Measurements from ENCODE around the gene STUM. TPM values are rescaled to one million over a fixed set of nuclear protein-coding genes. Genes with fewer than 3 reads are reported as not detected.

Gene STUM
- total and polyA plus RNA-seq, 4 experiments from 2014 or later = 0.03 TPM; not detected in 3

GRCh38 chr1:226534098-226534497, 14.5 kb upstream of the STUM start:
- H3K27ac ChIP-seq (ENCODE audit: low read depth, low read length) = no peak overlapping the region
- no peak overlapping the region for H3K27ac Mint-ChIP-seq
- H3K4me1 ChIP-seq (ENCODE audit: insufficient read depth, low read length) = no peaks in the 10 kb centered on the region
- no peaks in the 10 kb centered on the region for H3K4me1 Mint-ChIP-seq
- ChIA-PET POLR2A (ENCODE audit: partially characterized antibody) (no interaction called here), CTCF (ENCODE audit: partially characterized antibody) (interaction anchor here (1.1 to 2.0 kb wide), 3 partner anchors 9 to 75 kb away, joined by 3 to 6 read pairs (median 5); partner anchors contain the start of gene STUM)
- no peaks in the 10 kb centered on the region for H3K36me3 ChIP-seq (ENCODE audit: insufficient read depth, low read length)
- H3K27me3 ChIP-seq (ENCODE audit: insufficient read depth, low read length) = no peaks in the 10 kb centered on the region
- intact Hi-C loops (cut with micrococcal nuclease) = no loop called here
- no peaks in the 10 kb centered on the region for H3K9me3 ChIP-seq (ENCODE audit: control insufficient read depth in 1 of 2, low read length in 2 of 2)
- H3K27me3 Mint-ChIP-seq = peaks cover 8 to 17% of the 10 kb centered on the region in 2 donors
- no peaks in the 10 kb centered on the region for H3K9me3 Mint-ChIP-seq
- no peaks in the 10 kb centered on the region for H3K36me3 Mint-ChIP-seq
- DNase-seq = no peak
- H3K4me3 ChIP-seq (ENCODE audit: low read length in 2 of 2) = no peak overlapping the region
- H3K4me3 Mint-ChIP-seq = no peak overlapping the region

- no peaks in the 10 kb centered on the region for H3K9me3 ChIP-seq (ENCODE audit: control insufficient read depth in 1 of 2, low read length in 2 of 2)
- H3K27me3 ChIP-seq (ENCODE audit: insufficient read depth, low read length) = no peaks in the 10 kb centered on the region
- DNase-seq = no peak
- no peaks in the 10 kb centered on the region for H3K4me1 ChIP-seq (ENCODE audit: insufficient read depth, low read length)
- Mint-ChIP-seq H3K27ac (no peak overlapping the region), H3K27me3 (peaks cover 7 to 13% of the 10 kb centered on the region in 2 donors), H3K4me1 (no peaks in the 10 kb centered on the region), H3K9me3 (no peaks in the 10 kb centered on the region), H3K36me3 (no peaks in the 10 kb centered on the region), H3K4me3 (no peak overlapping the region)
- no peaks in the 10 kb centered on the region for H3K36me3 ChIP-seq (ENCODE audit: insufficient read depth, low read length)
- CTCF ChIA-PET (ENCODE audit: partially characterized antibody) = interaction anchor here (2.0 kb wide), 1 partner anchor 13 kb away, joined by 5 read pairs; the partner anchor contains the start of gene STUM
- no peak overlapping the region for H3K4me3 ChIP-seq (ENCODE audit: low read length in 2 of 2)
- intact Hi-C loops (cut with micrococcal nuclease) = no loop called here
- H3K27ac ChIP-seq (ENCODE audit: low read depth, low read length) = no peak overlapping the region
- POLR2A ChIA-PET (ENCODE audit: partially characterized antibody) = no interaction called here
Observed at GRCh38 chr1:226534645-226535044, 13.9 kb upstream of the STUM start.

GRCh38 chr1:226535666-226536065, 12.9 kb upstream of the STUM start:
- H3K9me3 Mint-ChIP-seq = no peaks in the 10 kb centered on the region
- ChIA-PET CTCF (ENCODE audit: partially characterized antibody) (interaction anchor here (2.0 kb wide), 1 partner anchor 12 kb away, joined by 5 read pairs; the partner anchor contains the start of gene STUM), POLR2A (ENCODE audit: partially characterized antibody) (no interaction called here)
- Histone ChIP-seq H3K9me3 (ENCODE audit: control insufficient read depth in 1 of 2, low read length in 2 of 2) (no peaks in the 10 kb centered on the region), H3K36me3 (ENCODE audit: insufficient read depth, low read length) (no peaks in the 10 kb centered on the region), H3K27me3 (ENCODE audit: insufficient read depth, low read length) (no peaks in the 10 kb centered on the region), H3K4me3 (ENCODE audit: low read length in 2 of 2) (no peak overlapping the region), H3K27ac (ENCODE audit: low read depth, low read length) (no peak overlapping the region), H3K4me1 (ENCODE audit: insufficient read depth, low read length) (no peaks in the 10 kb centered on the region)
- DNase-seq = no peak
- no peak overlapping the region for H3K27ac Mint-ChIP-seq
- intact Hi-C loops (cut with micrococcal nuclease) = no loop called here
- no peaks in the 10 kb centered on the region for H3K36me3 Mint-ChIP-seq
- H3K4me3 Mint-ChIP-seq = no peak overlapping the region
- peaks cover 6 to 9% of the 10 kb centered on the region in 2 donors for H3K27me3 Mint-ChIP-seq
- no peaks in the 10 kb centered on the region for H3K4me1 Mint-ChIP-seq

- CTCF ChIA-PET (ENCODE audit: partially characterized antibody) = no interaction called here
- Mint-ChIP-seq H3K36me3 (no peaks in the 10 kb centered on the region), H3K27ac (no peak overlapping the region), H3K27me3 (peaks cover 2 to 4% of the 10 kb centered on the region in 2 donors), H3K4me1 (no peaks in the 10 kb centered on the region), H3K9me3 (no peaks in the 10 kb centered on the region), H3K4me3 (no peak overlapping the region)
- no peak for DNase-seq
- Histone ChIP-seq H3K27ac (ENCODE audit: low read depth, low read length) (no peak overlapping the region), H3K4me1 (ENCODE audit: insufficient read depth, low read length) (no peaks in the 10 kb centered on the region), H3K4me3 (ENCODE audit: low read length in 2 of 2) (no peak overlapping the region), H3K9me3 (ENCODE audit: control insufficient read depth in 1 of 2, low read length in 2 of 2) (no peaks in the 10 kb centered on the region), H3K27me3 (ENCODE audit: insufficient read depth, low read length) (no peaks in the 10 kb centered on the region), H3K36me3 (ENCODE audit: insufficient read depth, low read length) (no peaks in the 10 kb centered on the region)
- POLR2A ChIA-PET (ENCODE audit: partially characterized antibody) = no interaction called here
- intact Hi-C loops (cut with micrococcal nuclease) = no loop called here
Observed at GRCh38 chr1:226541231-226541630, 7.3 kb upstream of the STUM start.

DNA sequence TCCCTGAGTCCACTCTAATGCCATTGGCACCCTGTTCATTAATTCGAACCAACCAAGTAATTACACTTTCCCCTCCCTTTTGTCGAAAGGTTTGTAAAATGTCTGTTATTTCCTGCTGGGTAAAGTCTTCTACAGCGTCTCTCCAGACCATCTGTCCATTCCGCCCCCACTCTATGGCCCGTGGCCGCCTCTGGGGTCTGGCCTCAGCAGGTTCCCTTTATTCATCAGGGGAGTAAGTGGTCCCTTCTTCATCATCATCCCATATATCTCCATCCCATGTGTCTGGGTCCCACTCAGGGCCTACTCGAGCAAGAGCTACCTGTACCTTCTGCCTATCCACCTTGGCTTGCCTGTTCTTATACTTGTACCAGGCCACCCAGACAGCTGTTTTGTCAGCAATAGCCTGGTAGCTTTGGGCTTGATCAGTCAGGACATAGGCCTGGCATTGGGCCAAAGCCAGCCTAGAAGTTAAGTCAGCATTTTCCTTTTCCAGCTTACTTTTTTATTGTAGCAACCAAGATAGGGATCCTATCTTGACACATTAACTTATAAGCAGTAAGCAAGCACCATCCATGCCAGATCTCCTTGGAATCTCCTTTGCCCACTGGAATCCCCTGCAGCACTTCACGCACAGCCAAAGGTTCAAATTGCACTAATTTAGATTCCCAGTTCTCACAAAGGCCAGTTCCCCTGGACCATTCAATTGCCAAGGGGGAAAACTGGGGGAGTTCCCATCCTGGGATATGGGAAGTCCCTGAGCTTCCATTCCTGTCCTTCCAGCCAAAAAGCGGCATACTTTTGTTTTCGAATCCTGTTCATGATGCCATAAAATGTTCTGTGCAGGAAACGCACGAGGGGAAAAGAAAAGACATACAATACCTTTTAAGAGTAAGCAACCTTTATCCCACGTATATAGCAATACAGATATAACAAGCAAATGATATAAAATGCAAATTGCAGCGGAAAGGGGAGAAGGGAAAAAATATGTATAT, 6.6 kb upstream of the STUM start:
- no peak overlapping the region for H3K4me3 Mint-ChIP-seq
- CTCF ChIA-PET (ENCODE audit: partially characterized antibody) = no interaction called here
- H3K36me3 Mint-ChIP-seq = no peaks in the 10 kb centered on the region
- H3K9me3 ChIP-seq (ENCODE audit: control insufficient read depth in 1 of 2, low read length in 2 of 2) = no peaks in the 10 kb centered on the region
- H3K27ac Mint-ChIP-seq = peak overlapping the region in 1 of 7 donors; percentile 52
- DNase-seq = no peak
- H3K9me3 Mint-ChIP-seq = no peaks in the 10 kb centered on the region
- no peaks in the 10 kb centered on the region for H3K27me3 ChIP-seq (ENCODE audit: insufficient read depth, low read length)
- POLR2A ChIA-PET (ENCODE audit: partially characterized antibody) = no interaction called here
- H3K4me3 ChIP-seq (ENCODE audit: low read length in 2 of 2) = no peak overlapping the region
- no peaks in the 10 kb centered on the region for H3K4me1 Mint-ChIP-seq
- intact Hi-C loops (cut with micrococcal nuclease) = no loop called here
- no peak overlapping the region for H3K27ac ChIP-seq (ENCODE audit: low read depth, low read length)
- no peaks in the 10 kb centered on the region for H3K4me1 ChIP-seq (ENCODE audit: insufficient read depth, low read length)
- peaks cover 3 to 4% of the 10 kb centered on the region in 2 donors for H3K27me3 Mint-ChIP-seq
- no peaks in the 10 kb centered on the region for H3K36me3 ChIP-seq (ENCODE audit: insufficient read depth, low read length)

DNA sequence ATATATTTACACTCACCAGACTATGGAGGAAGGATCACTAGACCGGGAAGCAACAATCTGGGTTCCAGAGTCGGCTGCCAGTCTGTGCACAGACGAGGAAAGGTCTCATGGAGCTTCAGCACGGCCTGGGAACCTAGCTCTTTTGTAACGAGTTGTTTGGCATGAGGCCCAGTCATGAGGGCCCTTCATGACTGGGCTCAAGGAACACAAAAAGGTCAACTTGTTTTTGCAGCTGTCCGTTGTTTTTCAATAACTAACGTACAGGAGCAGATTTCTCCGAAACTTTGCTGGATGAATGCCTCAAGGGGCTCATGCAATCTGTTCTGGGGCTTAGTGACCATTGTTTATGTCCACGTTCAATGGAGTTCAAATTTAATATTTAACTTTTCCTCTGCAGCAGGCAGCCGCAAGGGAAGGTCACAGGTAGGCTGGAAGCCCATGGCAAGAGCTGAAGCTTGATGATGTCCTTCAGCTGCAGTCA, 5.9 kb upstream of the STUM start:
- no peaks in the 10 kb centered on the region for H3K36me3 Mint-ChIP-seq
- Histone ChIP-seq H3K9me3 (ENCODE audit: control insufficient read depth in 1 of 2, low read length in 2 of 2) (no peaks in the 10 kb centered on the region), H3K36me3 (ENCODE audit: insufficient read depth, low read length) (no peaks in the 10 kb centered on the region), H3K27me3 (ENCODE audit: insufficient read depth, low read length) (no peaks in the 10 kb centered on the region), H3K27ac (ENCODE audit: low read depth, low read length) (no peak overlapping the region), H3K4me1 (ENCODE audit: insufficient read depth, low read length) (peaks cover under 1% of the 10 kb centered on the region), H3K4me3 (ENCODE audit: low read length in 2 of 2) (no peak overlapping the region)
- peaks cover 3 to 5% of the 10 kb centered on the region in 2 donors for H3K27me3 Mint-ChIP-seq
- peaks cover under 1 to 2% (median 2%) of the 10 kb centered on the region in 4 donors for H3K4me1 Mint-ChIP-seq
- intact Hi-C loops (cut with micrococcal nuclease) = no loop called here
- no peak overlapping the region for H3K4me3 Mint-ChIP-seq
- H3K27ac Mint-ChIP-seq = no peak overlapping the region
- ChIA-PET POLR2A (ENCODE audit: partially characterized antibody) (no interaction called here), CTCF (ENCODE audit: partially characterized antibody) (interaction anchor here (1.0 to 2.1 kb wide), 2 partner anchors 9 to 85 kb away, joined by 3 to 6 read pairs; no protein-coding TSS in a partner anchor)
- DNase-seq = no peak
- no peaks in the 10 kb centered on the region for H3K9me3 Mint-ChIP-seq

DNA sequence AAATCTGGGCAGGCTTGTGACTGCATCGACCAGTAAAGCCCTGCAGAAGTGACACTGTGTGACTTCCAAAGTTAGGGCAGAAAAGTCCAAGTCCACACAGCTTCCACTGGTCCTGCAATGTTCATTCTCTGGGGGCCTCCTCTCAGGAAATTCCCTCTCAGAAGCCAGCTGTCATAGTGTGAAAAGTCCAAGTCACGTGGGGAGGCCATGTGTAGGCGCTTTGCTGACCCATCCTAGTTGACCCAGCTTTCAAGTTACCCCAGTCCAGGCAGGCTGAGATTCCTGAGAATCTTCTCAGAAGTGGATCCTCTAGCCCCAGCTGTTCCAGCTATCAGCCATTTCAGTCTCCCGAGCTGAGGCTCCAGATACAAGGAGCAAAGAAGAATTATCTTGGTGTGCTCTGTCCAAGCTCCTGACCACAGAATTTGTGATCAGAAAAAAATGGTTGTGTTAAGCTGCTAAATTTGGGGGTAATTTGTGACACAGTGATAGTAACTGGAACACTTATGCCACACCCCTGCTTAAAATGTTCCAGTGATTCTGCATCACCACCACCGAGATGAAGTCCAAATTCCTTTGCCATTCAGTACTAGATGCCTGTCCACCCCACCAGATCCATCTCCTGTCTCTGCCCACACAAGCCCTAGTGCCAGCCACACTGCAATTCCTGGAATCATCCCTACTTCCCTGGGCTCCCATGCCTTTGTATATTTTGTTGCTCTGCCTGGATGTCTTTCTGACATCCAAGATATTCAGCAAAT, 2.5 kb upstream of the STUM start:
- peaks cover 17% of the 10 kb centered on the region for H3K27me3 ChIP-seq (ENCODE audit: insufficient read depth, low read length)
- no peaks in the 10 kb centered on the region for H3K9me3 ChIP-seq (ENCODE audit: control insufficient read depth in 1 of 2, low read length in 2 of 2)
- Mint-ChIP-seq H3K4me3 (no peak overlapping the region), H3K4me1 (peaks cover 10 to 21% (median 14%) of the 10 kb centered on the region in 4 donors), H3K9me3 (no peaks in the 10 kb centered on the region), H3K36me3 (no peaks in the 10 kb centered on the region), H3K27me3 (peaks cover 14 to 22% of the 10 kb centered on the region in 2 donors), H3K27ac (no peak overlapping the region)
- ChIA-PET POLR2A (ENCODE audit: partially characterized antibody) (no interaction called here), CTCF (ENCODE audit: partially characterized antibody) (interaction anchor here (1.1 to 1.5 kb wide), 3 partner anchors 10 to 63 kb away, joined by 3 to 5 read pairs (median 5); no protein-coding TSS in a partner anchor)
- intact Hi-C loops (cut with micrococcal nuclease) = loop anchor here (2.0 to 5.0 kb wide), 2 partner anchors 63 to 281 kb away; no protein-coding TSS in a partner anchor
- no peak overlapping the region for H3K27ac ChIP-seq (ENCODE audit: low read depth, low read length)
- H3K36me3 ChIP-seq (ENCODE audit: insufficient read depth, low read length) = no peaks in the 10 kb centered on the region
- H3K4me3 ChIP-seq (ENCODE audit: low read length in 2 of 2) = no peak overlapping the region
- peaks cover 22% of the 10 kb centered on the region for H3K4me1 ChIP-seq (ENCODE audit: insufficient read depth, low read length)
- DNase-seq = no peak

Measured in CD4-positive, alpha-beta memory T cell (primary cell).